ENCODE data around the gene MYO6.

The MYO6 gene

GRCh38 chr6:75947935-75948334, 198.9 kb downstream of the MYO6 start:
- no peak for DNase-seq (ENCODE audit: low spot score)

DNA sequence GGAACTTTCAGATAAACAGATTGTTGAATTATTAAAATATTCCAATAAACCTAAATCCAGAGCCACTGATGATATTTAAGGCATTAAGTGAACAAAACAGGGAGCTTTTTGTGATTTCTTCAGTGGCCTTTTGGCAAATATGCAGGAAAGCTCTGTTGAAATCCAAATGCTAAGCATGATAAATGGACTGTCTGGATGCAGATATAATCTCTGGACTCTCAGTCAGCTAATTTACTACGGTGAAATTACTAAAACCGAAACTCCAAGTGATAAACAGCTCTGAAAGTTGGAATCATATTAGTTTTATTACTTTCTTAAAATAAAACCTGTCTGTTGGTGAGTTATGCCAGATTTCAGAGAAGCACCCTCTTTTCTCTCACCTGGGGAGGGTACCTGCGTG, 203.1 kb downstream of the MYO6 start:
- DNase-seq (ENCODE audit: low spot score), result no peak

- DNase-seq (ENCODE audit: low spot score), result no peak
Measured at GRCh38 chr6:75963569-75963968, 214.5 kb downstream of the MYO6 start.

GRCh38 chr6:75968143-75968542, 219.1 kb downstream of the MYO6 start:
- DNase-seq (ENCODE audit: low spot score), result no peak

All from HuH-7 (cell line).